Uterus (tissue), 4 donors: ENCODE measurements around the gene ZSWIM1. TPM values are rescaled to one million over a fixed set of nuclear protein-coding genes. Genes with fewer than 3 reads are reported as not detected.

ENCODE experiments used
- DNase-seq, 2 donors: peaks; one replicate each; pipeline ENCODE4 v3.0.0-alpha.2; 2019 to 2020
- H3K27ac ChIP-seq, 2 donors: fragments of 200-600 bp; sonication (generic); 1 replicate in 1 of 2; 2 replicates in 1 of 2; pipeline ENCODE4 v1.5.1; 2016 to 2018
- H3K27me3 ChIP-seq, 2 donors: fragments of 200-600 bp; sonication (generic); one replicate each; pipeline ENCODE4 v1.5.1; 2018 to 2019; ENCODE audit warnings: control low read depth in 1 of 2
- H3K36me3 ChIP-seq, 2 donors: fragments of 200-600 bp; sonication (generic); one replicate each; pipeline ENCODE4 v1.5.1; 2019; ENCODE audit warnings: control low read depth in 1 of 2
- H3K4me1 ChIP-seq, 2 donors: fragments of 200-600 bp; sonication (generic); one replicate each; pipeline ENCODE4 v1.5.1; 2018 to 2019; ENCODE audit warnings: control low read depth in 1 of 2
- H3K4me3 ChIP-seq, 2 donors: fragments of 200-600 bp; sonication (generic); 1 replicate in 1 of 2; 2 replicates in 1 of 2; pipeline ENCODE4 v1.5.1; 2018 to 2019; ENCODE audit warnings: mild to moderate bottlenecking in 1 of 2
- H3K9me3 ChIP-seq, 2 donors: fragments of 200-600 bp; sonication (generic); one replicate each; pipeline ENCODE4 v1.5.1; 2019; ENCODE audit warnings: control low read depth in 1 of 2
- POLR2A ChIP-seq, 2 donors: fragments of 450-650 bp; IDR thresholded peaks; one replicate each; pipeline ENCODE4 v1.6.1; 2016; ENCODE audit warnings: antibody characterized with exemption in 2 of 2, mild to moderate bottlenecking in 1 of 2, moderate library complexity in 1 of 2
- intact Hi-C: fragments of 100-400 bp; cut with DNase I; formaldehyde crosslinking; loops from one replicate; pipeline ENCODE4 v1.15.1; 2023; ENCODE audit warnings: low total_unique reads
- total RNA-seq, 4 donors: library from RNA; depleted of rRNA in 3 of 4; stranded (reverse); fragments of >200 nt in 3 of 4; gene quantifications; one replicate each; pipeline versions ENCODE4 v1.1.0 to v1.2.4, GENCODE V29; 2014 to 2023
- TF ChIP-seq, protein P1 (sequence below), 4 experiments: fragments of 200-600 bp in 2 of 4; fragments of 450-650 bp in 2 of 4; sonication (generic) in 2 of 4; IDR thresholded peaks; one replicate each; pipeline ENCODE4 v1.5.1; 2016 to 2019; ENCODE audit warnings: antibody characterized with exemption in 4 of 4, mild to moderate bottlenecking in 2 of 4, moderate library complexity in 1 of 4
- donor health status: DM: yes; HTN: yes; CAD: no.

The ZSWIM1 gene
- total RNA-seq, 4 donors from 2014 or later = 0.77 to 12.2 (median 3.3) TPM

DNA sequence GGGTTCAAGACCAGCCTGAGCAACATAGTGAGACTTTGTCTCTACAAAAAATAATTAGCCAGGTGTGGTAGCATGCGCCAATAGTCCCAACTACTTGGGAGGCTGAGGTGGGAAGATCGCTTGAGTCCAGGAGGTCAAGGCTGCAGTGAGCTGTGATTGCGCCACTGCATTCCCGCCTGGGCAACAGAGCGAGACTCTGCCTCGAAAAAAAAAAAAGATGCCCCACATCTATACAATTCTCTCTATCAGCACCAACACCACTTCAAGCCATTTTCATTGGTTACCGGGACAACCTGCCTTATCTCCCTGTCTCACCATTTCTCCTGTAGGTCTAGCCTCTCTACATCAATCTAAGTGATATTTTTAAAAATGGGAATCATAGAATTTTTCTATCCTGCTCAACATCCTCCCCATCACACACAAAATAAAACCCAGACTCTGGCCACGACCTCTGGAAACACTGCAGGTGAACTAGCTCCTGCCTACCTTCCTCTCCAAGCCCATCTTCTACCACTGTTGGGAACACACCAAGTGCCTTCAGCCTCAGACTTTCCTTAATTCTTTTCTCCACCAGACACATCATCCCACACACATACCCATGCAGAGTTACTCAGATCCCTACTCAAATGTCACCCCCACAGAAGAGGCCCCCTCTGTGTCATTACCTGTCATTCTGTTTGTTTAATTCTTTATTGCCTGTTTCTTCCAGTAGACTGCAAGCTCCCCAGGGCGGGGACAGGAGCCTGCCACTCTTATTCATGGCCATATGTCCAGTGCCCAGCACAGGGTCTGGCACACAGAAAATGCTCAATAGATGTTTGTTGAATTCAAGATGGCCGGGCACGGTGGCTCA, 40.5 kb downstream of the ZSWIM1 start:
- DNase-seq = no peak
- H3K27me3 ChIP-seq = no peaks in the 10 kb centered on the region
- H3K9me3 ChIP-seq = no peaks in the 10 kb centered on the region
- intact Hi-C loops = no loop called here
- H3K4me3 ChIP-seq = no peak overlapping the region
- peaks cover 0 to 17% of the 10 kb centered on the region in 2 donors for H3K4me1 ChIP-seq
- TF ChIP-seq POLR2A (IDR thresholded peaks at IDR 0.05) = no peak
- TF ChIP-seq, protein P1, sequence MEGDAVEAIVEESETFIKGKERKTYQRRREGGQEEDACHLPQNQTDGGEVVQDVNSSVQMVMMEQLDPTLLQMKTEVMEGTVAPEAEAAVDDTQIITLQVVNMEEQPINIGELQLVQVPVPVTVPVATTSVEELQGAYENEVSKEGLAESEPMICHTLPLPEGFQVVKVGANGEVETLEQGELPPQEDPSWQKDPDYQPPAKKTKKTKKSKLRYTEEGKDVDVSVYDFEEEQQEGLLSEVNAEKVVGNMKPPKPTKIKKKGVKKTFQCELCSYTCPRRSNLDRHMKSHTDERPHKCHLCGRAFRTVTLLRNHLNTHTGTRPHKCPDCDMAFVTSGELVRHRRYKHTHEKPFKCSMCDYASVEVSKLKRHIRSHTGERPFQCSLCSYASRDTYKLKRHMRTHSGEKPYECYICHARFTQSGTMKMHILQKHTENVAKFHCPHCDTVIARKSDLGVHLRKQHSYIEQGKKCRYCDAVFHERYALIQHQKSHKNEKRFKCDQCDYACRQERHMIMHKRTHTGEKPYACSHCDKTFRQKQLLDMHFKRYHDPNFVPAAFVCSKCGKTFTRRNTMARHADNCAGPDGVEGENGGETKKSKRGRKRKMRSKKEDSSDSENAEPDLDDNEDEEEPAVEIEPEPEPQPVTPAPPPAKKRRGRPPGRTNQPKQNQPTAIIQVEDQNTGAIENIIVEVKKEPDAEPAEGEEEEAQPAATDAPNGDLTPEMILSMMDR (IDR thresholded peaks at IDR 0.05) = no peak
- H3K36me3 ChIP-seq = no peaks in the 10 kb centered on the region
- peak overlapping the region; percentile 76 to 82 for H3K27ac ChIP-seq

DNA sequence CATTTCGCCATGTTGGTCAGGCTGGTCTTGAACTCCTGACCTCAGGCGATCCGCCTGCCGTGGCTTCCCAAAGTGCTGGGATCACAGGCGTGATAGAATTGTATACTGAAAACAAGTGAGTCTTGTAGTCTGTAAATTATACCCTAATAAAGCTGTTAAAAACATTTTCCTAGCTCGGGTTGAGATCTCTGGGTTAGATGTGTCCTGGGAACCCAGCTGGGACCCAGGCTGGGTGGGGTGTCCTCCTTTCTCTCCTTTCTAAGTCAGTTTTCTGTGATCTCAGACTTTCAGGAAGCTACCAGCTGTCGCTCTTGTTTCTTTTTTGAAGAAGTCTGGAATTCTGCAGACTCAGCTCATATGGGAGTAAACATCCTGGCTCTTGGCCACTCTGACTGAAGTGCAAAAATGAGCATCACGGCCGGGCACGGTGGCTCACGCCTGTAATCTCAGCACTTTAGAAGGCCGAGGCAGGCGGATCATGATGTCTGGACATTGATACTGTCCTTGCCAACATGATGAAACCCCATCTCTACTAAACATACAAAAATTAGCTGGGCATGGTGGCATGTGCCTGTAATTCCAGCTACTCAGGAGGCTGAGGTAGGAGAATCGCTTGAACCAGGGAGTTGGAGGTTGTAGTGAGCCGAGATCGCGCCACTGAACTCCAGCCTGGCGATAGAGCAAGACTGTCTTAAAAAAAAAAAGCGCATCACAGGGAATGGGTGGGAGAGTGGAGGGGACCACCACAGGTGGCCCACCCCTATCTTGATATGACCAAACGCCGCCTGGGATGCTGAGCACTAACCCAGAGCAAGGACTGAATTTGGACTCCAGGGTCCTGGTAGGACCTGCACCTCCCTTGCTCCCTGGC, 43.6 kb downstream of the ZSWIM1 start:
- DNase-seq = peak; percentile 62 to 77
- no peaks in the 10 kb centered on the region for H3K27me3 ChIP-seq
- intact Hi-C loops = no loop called here
- peak overlapping the region; percentile 78 to 94 for H3K27ac ChIP-seq
- H3K9me3 ChIP-seq = no peaks in the 10 kb centered on the region
- H3K4me3 ChIP-seq = peak overlapping the region in 1 of 2 donors; percentile 4
- H3K36me3 ChIP-seq = no peaks in the 10 kb centered on the region
- peaks cover 0 to 10% of the 10 kb centered on the region in 2 donors for H3K4me1 ChIP-seq
- TF ChIP-seq, protein P1 (IDR thresholded peaks at IDR 0.05) = no peak
- TF ChIP-seq POLR2A (IDR thresholded peaks at IDR 0.05) = no peak

DNA sequence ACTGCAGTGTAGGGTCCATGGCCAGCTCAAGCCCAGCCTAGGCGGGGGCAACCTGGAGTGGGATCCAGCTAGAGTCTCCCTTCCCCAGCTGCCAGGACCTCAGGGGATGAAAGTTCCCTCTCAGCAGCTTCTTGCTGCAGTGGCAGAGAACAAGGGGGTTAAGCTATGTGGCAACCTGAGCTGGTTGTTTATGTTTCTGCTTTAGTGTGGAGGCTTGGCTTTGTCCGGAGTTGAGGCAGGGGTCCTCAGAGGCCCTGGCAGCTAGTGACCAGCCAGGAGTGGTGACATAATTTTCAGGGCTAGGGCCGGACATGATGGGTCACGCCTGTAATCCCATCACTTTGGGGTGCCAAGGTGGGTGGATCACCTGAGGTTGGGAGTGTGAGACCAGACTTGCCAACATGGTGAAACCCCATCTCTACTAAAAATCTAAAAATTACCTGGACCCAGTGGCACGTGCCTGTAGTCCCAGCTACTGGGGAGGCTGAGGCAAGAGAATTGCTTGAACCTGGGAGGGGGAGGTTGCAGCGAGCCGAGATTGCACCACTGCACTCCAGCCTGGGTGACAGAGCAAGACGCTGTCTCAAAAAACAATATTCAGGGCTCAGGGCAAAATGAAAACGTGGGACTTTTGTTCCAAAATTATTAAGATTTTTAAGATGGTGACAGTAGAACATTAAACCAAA, 44.9 kb downstream of the ZSWIM1 start:
- no peaks in the 10 kb centered on the region for H3K27me3 ChIP-seq
- DNase-seq = no peak
- H3K9me3 ChIP-seq = no peaks in the 10 kb centered on the region
- no peak overlapping the region for H3K4me3 ChIP-seq
- H3K4me1 ChIP-seq = peaks cover 0 to 6% of the 10 kb centered on the region in 2 donors
- H3K27ac ChIP-seq = peak overlapping the region; percentile 78 to 94
- H3K36me3 ChIP-seq = no peaks in the 10 kb centered on the region
- TF ChIP-seq POLR2A (IDR thresholded peaks at IDR 0.05) = no peak
- TF ChIP-seq, protein P1 (IDR thresholded peaks at IDR 0.05) = no peak
- intact Hi-C loops = no loop called here

DNA sequence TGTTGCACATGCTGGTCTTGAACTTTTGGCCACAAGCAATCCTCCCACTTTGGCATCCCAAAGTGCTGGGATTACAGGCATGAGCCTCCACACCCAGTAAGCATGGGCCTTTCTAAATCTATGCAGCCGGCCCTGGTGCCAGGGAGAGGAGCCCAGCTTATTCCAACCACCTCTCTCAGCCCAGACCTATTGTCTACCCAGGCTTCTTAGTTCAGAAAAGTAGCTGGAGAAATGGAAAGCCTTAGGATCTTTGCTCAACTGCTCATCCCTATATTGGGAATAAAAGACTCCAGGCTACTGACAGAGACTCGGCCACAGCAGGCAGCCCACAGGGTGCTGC, 45.7 kb downstream of the ZSWIM1 start:
- no peak for DNase-seq
- peaks cover 0 to 6% of the 10 kb centered on the region in 2 donors for H3K4me1 ChIP-seq
- no peaks in the 10 kb centered on the region for H3K9me3 ChIP-seq
- TF ChIP-seq POLR2A (IDR thresholded peaks at IDR 0.05) = no peak
- TF ChIP-seq, protein P1 (IDR thresholded peaks at IDR 0.05) = no peak
- no peaks in the 10 kb centered on the region for H3K36me3 ChIP-seq
- H3K4me3 ChIP-seq = no peak overlapping the region
- no peaks in the 10 kb centered on the region for H3K27me3 ChIP-seq
- intact Hi-C loops = no loop called here
- H3K27ac ChIP-seq = no peak overlapping the region
